K562 (cell line): ENCODE measurements around the gene SRPX. TPM values are rescaled to one million over a fixed set of nuclear protein-coding genes. Genes with fewer than 3 reads are reported as not detected.
A peak's percentile ranks its signal among the peaks of the same experiment; 100 is the strongest.

Experiments used
- CBFA2T2 ChIP-seq: fragments of 450-650 bp; conservative IDR thresholded peaks from 2 replicates; pipeline ENCODE4 v1.6.1; 2017; ENCODE audit warnings: mild to moderate bottlenecking
- CBFA2T3 ChIP-seq: fragments of 450-650 bp; IDR thresholded peaks from 2 replicates; pipeline ENCODE4 v1.6.1; 2017
- CUX1 ChIP-seq: fragments of 200-800 bp; sonication (Bioruptor generic); IDR thresholded peaks from 2 replicates; pipeline ENCODE4 v1.6.1; 2016; ENCODE audit warnings: missing genetic modification characterization, missing compliant biosample characterization
- FIP1L1 ChIP-seq: fragments of 200-400 bp; formaldehyde crosslinking; IDR thresholded peaks from 2 replicates; pipeline ENCODE4 v1.6.1; 2018; ENCODE audit warnings: mild to moderate bottlenecking, low read depth, low read length; ENCODE audit not compliant: poor library complexity, severe bottlenecking
- FOXM1 ChIP-seq, 2 experiments: fragments of 450-650 bp in 1 of 2; sonication (generic) in 1 of 2; formaldehyde crosslinking in 1 of 2; IDR thresholded peaks; 2 replicates each; pipeline versions ENCODE4 v1.6.1 to v1.9.0; 2017 to 2022; ENCODE audit warnings: low read depth in 2 of 2, mild to moderate bottlenecking in 2 of 2, missing genetic modification reagents in 1 of 2, moderate library complexity in 1 of 2
- KDM1A ChIP-seq, 2 experiments: fragments of 450-650 bp; IDR thresholded peaks; 2 replicates each; pipeline ENCODE4 v1.6.1; 2016; ENCODE audit warnings: mild to moderate bottlenecking in 2 of 2
- MLX ChIP-seq, 2 experiments: fragments of 450-650 bp in 1 of 2; sonication (generic) in 1 of 2; formaldehyde crosslinking; conservative IDR thresholded peaks; 2 replicates each; pipeline versions ENCODE4 v1.4.0 to v1.8.1; 2020 to 2022; ENCODE audit warnings: mild to moderate bottlenecking in 1 of 2, missing genetic modification reagents in 1 of 2
- PKNOX1 ChIP-seq: fragments of 450-650 bp; IDR thresholded peaks from 2 replicates; pipeline ENCODE4 v1.6.1; 2016
- PRPF4 ChIP-seq: fragments of 200-400 bp; formaldehyde crosslinking; IDR thresholded peaks from one replicate; pipeline ENCODE4 v1.6.1; 2017; ENCODE audit warnings: low read length, low read depth, mild to moderate bottlenecking; ENCODE audit not compliant: insufficient read depth, poor library complexity, severe bottlenecking
- SIRT6 ChIP-seq: IDR thresholded peaks from one replicate; pipeline ENCODE4 v1.6.1; 2012; ENCODE audit warnings: low read depth, mild to moderate bottlenecking, control low read depth, inconsistent platforms, low read length, moderate library complexity
- SMAD3 ChIP-seq: fragments of 450-650 bp; formaldehyde crosslinking; conservative IDR thresholded peaks from 2 replicates; pipeline ENCODE4 v1.4.0; 2020; ENCODE audit warnings: mild to moderate bottlenecking
- SMARCE1 ChIP-seq: fragments of 450-650 bp; IDR thresholded peaks from 2 replicates; pipeline ENCODE4 v1.7.1; 2016; ENCODE audit warnings: mild to moderate bottlenecking
- SRF ChIP-seq, 2 experiments: fragments of 250-450, 450-650 bp in 1 of 2; sonication (Bioruptor Pico) in 1 of 2; sonication (generic) in 1 of 2; formaldehyde crosslinking; IDR thresholded peaks; 2 replicates each; pipeline versions ENCODE4 v1.5.0 to v1.5.1; 2020 to 2022; ENCODE audit warnings: mild to moderate bottlenecking in 1 of 2, missing genetic modification reagents in 1 of 2
- TCF15 ChIP-seq: fragments of 250-450 bp; sonication (Bioruptor Pico); IDR thresholded peaks from 2 replicates; pipeline ENCODE4 v1.8.0; 2022; ENCODE audit warnings: moderate library complexity, mild to moderate bottlenecking, inconsistent platforms
- ZMIZ1 ChIP-seq, 2 experiments: fragments of 150-350 bp in 1 of 2; IDR thresholded peaks; 2 replicates each; pipeline ENCODE4 v1.6.1; 2012 to 2016; ENCODE audit warnings: low read depth in 2 of 2, low read length in 2 of 2, mild to moderate bottlenecking in 1 of 2, moderate library complexity in 1 of 2
- ZNF224 ChIP-seq: sonication (generic); formaldehyde crosslinking; IDR thresholded peaks from 2 replicates; pipeline ENCODE4 v1.8.0; 2022; ENCODE audit warnings: mild to moderate bottlenecking, missing genetic modification reagents
- ZZZ3 ChIP-seq: fragments of 450-650 bp; IDR thresholded peaks from 2 replicates; pipeline ENCODE4 v1.6.1; 2016; ENCODE audit warnings: antibody characterized with exemption, mild to moderate bottlenecking, moderate library complexity
- polyA plus RNA-seq, 8 experiments: library from polyadenylated mRNA; depleted of rRNA in 4 of 8; stranded (reverse) in 5 of 8; unstranded in 3 of 8; fragments of >200 nt; fragmentation: Nextera tagmentation in 2 of 8; fragmentation: Illumina TruSeq in 1 of 8; extraction: Ambion mirVana in 2 of 8; extraction: Trizol in 1 of 8; gene quantifications; 2 replicates each; pipeline versions ENCODE4 v1.2.1 to v1.2.3, GENCODE V29; 2011 to 2014; ENCODE audit warnings: inconsistent platforms in 1 of 8, missing spikeins in 1 of 8
- total RNA-seq, 7 experiments: library from RNA; depleted of rRNA in 6 of 7; stranded (reverse); fragments of >200 nt in 6 of 7; fragmentation: Illumina TruSeq in 2 of 7; extraction: Trizol in 2 of 7; gene quantifications; 2 replicates each; pipeline versions ENCODE4 v1.2.1 to v1.2.3, GENCODE V29; 2011 to 2021; ENCODE audit warnings: low replicate concordance in 1 of 7

The SRPX gene
- total and polyA plus RNA-seq, 9 of the 15 experiments (the other 6 are each of a cell fraction or from before 2014, with no cell fraction given), result 0.11 to 0.77 (median 0.38) TPM; not detected in 2

- TF ChIP-seq PKNOX1 (peak; percentile 82), MLX (CRISPR knock-in tag; conservative IDR thresholded peaks at IDR 0.05) (no peak), FIP1L1 (no peak), TCF15 (CRISPR knock-in tag) (no peak), SMAD3 (CRISPR knock-in tag) (no peak), SIRT6 (no peak), SRF (CRISPR knock-in tag; IDR thresholded peaks at IDR 0.05) (no peak), ZZZ3 (no peak), CUX1 (CRISPR knock-in tag) (no peak), ZMIZ1 (IDR thresholded peaks at IDR 0.05; ENCODE audit: low read depth in 2 of 2, low read length in 2 of 2) (no peak), CBFA2T3 (peak; percentile 89), KDM1A (IDR thresholded peaks at IDR 0.05) (peak; percentile 35 to 60; a peak in 2 of 4 replicates), PRPF4 (no peak), SMARCE1 (no peak; the same call in 1 of the 2 replicates), FOXM1 (IDR thresholded peaks at IDR 0.05; ENCODE audit: low read depth) (peak; percentile 65; the same call in 1 of the 2 replicates), FOXM1 (CRISPR knock-in tag; IDR thresholded peaks at IDR 0.05; ENCODE audit: low read depth) (no peak), ZNF224 (CRISPR knock-in tag) (no peak), CBFA2T2 (peak; percentile 81)
These were observed 115.4 kb downstream of the SRPX start (continued) for GRCh38 chrX:38105216-38105725.
